SW480 (cell line): ENCODE measurements around the gene WDR59.
"Not testable (repeated sequence)": the region's sequence is repeated elsewhere in the genome, so short reads cannot be mapped to it uniquely, and the experiment has no call there.

ENCODE experiments used
- DNase-seq: peaks from one replicate; pipeline ENCODE4 v3.0.0-alpha.2; 2016; ENCODE audit warnings: low spot score

The WDR59 gene

DNA sequence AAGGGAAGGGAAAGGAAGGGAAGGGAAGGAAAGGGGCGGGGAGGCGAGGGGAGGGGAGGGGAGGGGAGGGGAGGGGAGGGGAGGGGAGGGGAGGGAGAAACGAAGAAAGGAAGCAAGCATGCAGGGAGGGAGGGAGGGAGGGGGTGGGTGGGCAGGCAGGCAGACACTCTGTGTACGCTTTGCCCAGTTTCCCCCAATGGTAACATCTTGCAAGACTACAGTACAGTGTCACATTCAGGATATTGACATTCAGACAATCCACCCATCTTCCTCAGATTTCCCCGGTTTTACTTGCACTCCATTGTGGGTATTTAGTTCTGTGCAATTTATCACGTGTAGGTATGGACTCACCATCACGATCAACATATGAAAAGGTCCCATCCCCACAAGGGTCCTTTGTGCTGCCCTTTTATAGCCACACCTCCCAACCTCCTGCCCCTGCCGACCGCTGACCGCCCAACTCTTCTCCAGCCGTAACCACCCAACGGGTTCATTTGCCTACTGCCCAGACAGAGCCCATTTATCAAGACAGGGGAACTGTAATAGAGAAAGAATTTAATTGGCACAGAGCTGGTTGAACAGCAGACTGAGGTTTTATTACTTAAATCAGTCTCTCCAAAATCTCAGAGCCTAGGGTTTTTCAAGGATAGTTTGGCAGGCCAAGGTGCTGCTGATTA lies 118.9 kb downstream of the WDR59 start:
- no peak for DNase-seq

- DNase-seq = peak; percentile 66
Observed at GRCh38 chr16:74862743-74863244, 122.1 kb downstream of the WDR59 start.

- no peak for DNase-seq
Observed at GRCh38 chr16:74852500-74852875, 132.4 kb downstream of the WDR59 start.

DNA sequence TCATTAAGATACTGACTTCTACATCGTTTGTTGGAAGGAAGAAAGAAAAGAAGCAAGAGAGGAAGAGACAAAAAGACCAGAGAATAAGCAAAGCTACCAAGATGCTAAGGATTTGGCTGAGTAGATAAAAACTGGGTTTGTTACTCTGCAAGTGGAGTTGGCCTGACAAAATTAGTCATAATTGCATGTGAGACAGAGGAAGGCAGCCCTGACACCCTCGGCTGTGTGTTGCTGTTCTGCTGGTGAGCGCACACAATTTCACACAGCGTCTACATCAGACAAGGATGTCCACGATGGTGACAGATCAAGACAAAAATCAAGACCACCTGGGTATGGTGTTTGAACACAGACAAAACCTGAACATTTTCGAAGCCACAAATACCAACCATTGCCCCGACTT lies 134.9 kb downstream of the WDR59 start:
- no peak for DNase-seq

GRCh38 chr16:74847202-74847601 lies 137.7 kb downstream of the WDR59 start:
- no peak for DNase-seq

DNA sequence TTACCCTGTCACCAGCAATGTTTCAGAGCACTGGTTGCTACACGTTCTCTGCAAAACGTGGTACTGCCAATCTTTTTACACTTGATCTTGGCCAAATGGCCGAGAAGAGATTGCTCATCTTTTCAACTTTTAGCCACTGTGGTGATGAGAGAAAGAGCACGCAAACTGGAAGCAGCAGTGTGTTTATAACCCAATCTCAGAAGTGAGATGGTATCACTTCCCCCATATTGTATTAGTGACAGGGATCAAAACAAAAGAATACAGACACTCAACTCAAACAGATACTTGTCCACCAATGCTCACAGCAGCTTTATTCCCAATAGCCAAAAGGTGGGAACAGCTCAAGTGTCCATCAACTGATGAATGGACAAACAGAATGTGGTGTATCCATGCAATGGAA lies 138.2 kb downstream of the WDR59 start:
- DNase-seq = no peak

GRCh38 chr16:74844041-74844980 lies 140.6 kb downstream of the WDR59 start:
- DNase-seq = no peak

- not testable (repeated sequence) for DNase-seq
Observed at GRCh38 chr16:74843381-74844035, 141.4 kb downstream of the WDR59 start.

GRCh38 chr16:74842413-74842812 lies 142.5 kb downstream of the WDR59 start:
- DNase-seq = no peak

GRCh38 chr16:74841904-74842303 lies 143.0 kb downstream of the WDR59 start:
- no peak for DNase-seq

GRCh38 chr16:74841469-74841868 lies 143.5 kb downstream of the WDR59 start:
- no peak for DNase-seq

DNA sequence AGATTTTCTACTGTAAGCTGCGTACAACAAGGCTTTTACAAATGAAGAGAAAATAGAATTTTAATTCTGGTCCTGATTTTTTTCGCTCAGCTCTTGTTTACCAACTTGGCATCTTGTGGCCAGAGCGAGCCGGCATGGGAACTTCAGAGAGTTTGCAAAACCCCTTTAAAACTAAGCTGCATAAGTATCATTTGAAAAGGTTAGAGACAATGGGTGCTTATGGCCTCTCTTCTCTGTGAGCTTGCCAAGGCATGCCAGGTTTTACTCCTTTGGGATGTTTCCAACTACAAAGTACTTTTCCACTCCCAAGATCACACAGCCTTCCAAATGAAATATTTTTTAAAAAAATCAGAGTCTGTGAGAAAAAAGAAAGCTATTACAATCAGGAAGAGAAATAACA lies 147.9 kb downstream of the WDR59 start:
- DNase-seq = no peak

GRCh38 chr16:74836111-74836671 lies 148.7 kb downstream of the WDR59 start:
- no peak for DNase-seq

DNA sequence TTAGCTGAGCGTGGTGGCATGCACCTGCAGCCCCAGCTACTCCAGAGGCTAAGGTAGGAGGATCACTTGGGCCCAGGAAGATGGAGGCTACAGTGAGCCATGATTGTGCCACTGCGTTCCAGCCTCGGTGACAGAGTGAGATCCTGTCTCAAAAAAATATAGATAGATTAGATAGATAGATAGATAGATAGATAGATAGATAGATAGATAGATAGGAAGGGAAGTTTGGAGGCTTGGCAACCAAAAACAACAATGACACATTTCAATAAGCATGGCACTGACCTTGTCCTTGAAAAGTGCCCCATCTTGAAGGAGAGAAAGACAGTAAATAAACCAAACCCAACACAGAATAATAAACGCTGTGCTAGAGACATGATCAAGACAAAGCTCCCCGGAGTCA lies 152.7 kb downstream of the WDR59 start:
- DNase-seq = no peak

- no peak for DNase-seq
Observed at GRCh38 chr16:74831467-74831866, 153.5 kb downstream of the WDR59 start.

DNA sequence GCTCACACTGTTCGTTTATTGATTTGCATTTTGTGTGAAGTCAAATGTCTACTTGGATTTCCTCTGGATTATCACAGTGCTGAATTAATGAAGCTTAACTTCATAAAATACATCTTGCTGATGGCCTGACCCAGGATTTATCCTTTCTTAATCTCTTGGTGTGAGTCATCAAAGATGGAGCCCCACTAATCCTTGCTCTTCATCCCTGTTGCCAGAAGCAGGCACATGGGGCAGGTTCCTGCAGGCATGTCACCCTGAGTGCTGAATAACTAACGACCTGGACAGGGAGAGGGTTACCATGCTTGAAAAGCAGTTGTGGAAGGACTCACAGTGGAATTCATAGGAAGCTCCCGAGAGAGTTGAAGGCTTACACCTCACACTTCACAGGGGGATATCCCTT lies 154.3 kb downstream of the WDR59 start:
- no peak for DNase-seq

DNA sequence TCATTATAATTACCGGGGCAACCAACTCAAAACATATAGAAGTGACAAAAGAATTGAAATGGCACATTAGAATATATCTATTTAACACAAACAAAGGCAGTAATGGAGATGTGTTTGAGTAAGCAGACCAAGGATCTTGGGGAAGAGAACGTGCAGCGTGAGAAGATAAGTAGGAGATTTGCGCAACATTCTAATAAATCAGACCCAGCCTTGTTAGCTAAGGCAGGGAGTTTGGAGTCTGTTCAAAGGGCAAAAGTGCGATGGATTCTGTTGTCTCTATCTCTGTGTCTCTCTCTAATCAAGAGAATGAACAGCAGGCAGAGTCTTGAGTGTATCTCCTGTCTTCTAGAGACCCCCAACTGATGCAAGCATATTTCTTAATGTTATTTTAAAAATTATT lies 155.3 kb downstream of the WDR59 start:
- no peak for DNase-seq

DNA sequence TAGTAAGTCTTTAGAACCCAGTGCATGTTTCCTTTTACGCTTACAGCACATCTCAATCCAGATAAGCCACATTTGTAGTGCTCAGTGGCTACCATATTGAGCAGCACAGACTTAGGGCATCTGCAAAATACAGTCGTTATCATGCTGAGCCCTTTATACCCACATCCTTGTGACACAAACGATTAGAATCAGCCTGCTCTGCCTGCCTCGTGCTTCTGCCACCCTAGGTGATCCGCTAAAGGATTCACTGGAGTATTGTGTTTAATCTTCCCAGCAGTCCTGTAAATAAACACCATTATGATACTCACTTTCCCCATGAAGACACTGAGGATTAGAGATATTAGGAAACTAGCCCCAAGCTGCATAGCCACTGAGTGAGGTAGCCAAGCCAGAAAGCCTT lies 159.0 kb downstream of the WDR59 start:
- DNase-seq = no peak

GRCh38 chr16:74825016-74825415 lies 159.9 kb downstream of the WDR59 start:
- DNase-seq = no peak
